ENCODE results near the gene BRINP2.

BRINP2 gene

GRCh38 chr1:177165069-177165439, 5.7 kb upstream of the BRINP2 start:
- in situ Hi-C loops (cut with MboI; ENCODE audit: low sequenced_read_pairs): no loop called here

GRCh38 chr1:177171536-177172123, 872 bp downstream of the BRINP2 start:
- in situ Hi-C loops (cut with MboI; ENCODE audit: low sequenced_read_pairs): no loop called here

- in situ Hi-C loops (cut with MboI; ENCODE audit: low sequenced_read_pairs): no loop called here
Observed at GRCh38 chr1:177172272-177172671, 1.5 kb downstream of the BRINP2 start.

GRCh38 chr1:177172866-177173265, 2.1 kb downstream of the BRINP2 start:
- in situ Hi-C loops (cut with MboI; ENCODE audit: low sequenced_read_pairs): no loop called here

GRCh38 chr1:177173976-177174375, 3.2 kb downstream of the BRINP2 start:
- in situ Hi-C loops (cut with MboI; ENCODE audit: low sequenced_read_pairs): no loop called here

- in situ Hi-C loops (cut with MboI; ENCODE audit: low sequenced_read_pairs): no loop called here
Observed at GRCh38 chr1:177174921-177175634, 4.3 kb downstream of the BRINP2 start.

- in situ Hi-C loops (cut with MboI; ENCODE audit: low sequenced_read_pairs): no loop called here
Observed at GRCh38 chr1:177181280-177181630, 10.5 kb downstream of the BRINP2 start.

GRCh38 chr1:177181631-177182291, 11.0 kb downstream of the BRINP2 start:
- in situ Hi-C loops (cut with MboI; ENCODE audit: low sequenced_read_pairs): no loop called here

- in situ Hi-C loops (cut with MboI; ENCODE audit: low sequenced_read_pairs): no loop called here
Observed at GRCh38 chr1:177183836-177184235, 13.1 kb downstream of the BRINP2 start.

- in situ Hi-C loops (cut with MboI; ENCODE audit: low sequenced_read_pairs): no loop called here
Observed at GRCh38 chr1:177185209-177185608, 14.5 kb downstream of the BRINP2 start.

GRCh38 chr1:177186639-177187038, 15.9 kb downstream of the BRINP2 start:
- in situ Hi-C loops (cut with MboI; ENCODE audit: low sequenced_read_pairs): no loop called here

GRCh38 chr1:177190308-177190970, 19.7 kb downstream of the BRINP2 start:
- in situ Hi-C loops (cut with MboI; ENCODE audit: low sequenced_read_pairs): no loop called here

- in situ Hi-C loops (cut with MboI; ENCODE audit: low sequenced_read_pairs): no loop called here
Observed at GRCh38 chr1:177198243-177198642, 27.5 kb downstream of the BRINP2 start.

- in situ Hi-C loops (cut with MboI; ENCODE audit: low sequenced_read_pairs): no loop called here
Observed at GRCh38 chr1:177200290-177200689, 29.5 kb downstream of the BRINP2 start.

- in situ Hi-C loops (cut with MboI; ENCODE audit: low sequenced_read_pairs): no loop called here
Observed at GRCh38 chr1:177206831-177207355, 36.1 kb downstream of the BRINP2 start.

GRCh38 chr1:177208920-177209319, 38.2 kb downstream of the BRINP2 start:
- in situ Hi-C loops (cut with MboI; ENCODE audit: low sequenced_read_pairs): no loop called here

- in situ Hi-C loops (cut with MboI; ENCODE audit: low sequenced_read_pairs): no loop called here
Observed at GRCh38 chr1:177209357-177209756, 38.6 kb downstream of the BRINP2 start.

GRCh38 chr1:177210071-177210470, 39.3 kb downstream of the BRINP2 start:
- in situ Hi-C loops (cut with MboI; ENCODE audit: low sequenced_read_pairs): no loop called here

- in situ Hi-C loops (cut with MboI; ENCODE audit: low sequenced_read_pairs): no loop called here
Observed at GRCh38 chr1:177211231-177211630, 40.5 kb downstream of the BRINP2 start.

- in situ Hi-C loops (cut with MboI; ENCODE audit: low sequenced_read_pairs): no loop called here
Observed at GRCh38 chr1:177216587-177217202, 45.9 kb downstream of the BRINP2 start.

All from HL-60/S4 treated with retinoic acid at 250 ng/mL for 4 days and 3 days (cell line).